Measurements from ENCODE around the gene RGS7. TPM values are rescaled to one million over a fixed set of nuclear protein-coding genes. Genes with fewer than 3 reads are reported as not detected.
"Not testable (repeated sequence)": the region's sequence is repeated elsewhere in the genome, so short reads cannot be mapped to it uniquely, and the experiment has no call there.

The RGS7 gene
- total and polyA plus RNA-seq, 2 donors from 2014 or later, result 3.6 TPM; not detected in 1

DNA sequence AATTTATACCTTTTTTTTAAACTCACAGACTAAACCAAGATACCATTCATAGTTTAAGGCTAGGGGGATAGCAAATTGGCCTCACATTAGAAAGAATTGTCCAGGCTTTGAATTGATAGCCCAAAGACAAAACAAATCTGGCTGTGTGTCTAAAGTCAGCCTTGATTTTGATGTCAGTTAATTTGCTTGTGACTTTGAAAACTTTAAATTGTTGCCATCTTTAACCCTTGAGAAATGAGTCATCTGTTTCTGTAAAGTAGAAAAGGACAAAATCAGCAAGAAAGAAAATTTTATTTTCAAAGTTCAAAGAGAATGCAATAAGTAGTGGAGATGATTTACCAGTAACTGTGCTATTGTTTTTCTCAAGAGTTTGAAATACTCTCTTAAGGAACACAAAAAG, 184.5 kb downstream of the RGS7 start:
- Histone ChIP-seq H3K27me3 (ENCODE audit: control insufficient read depth, insufficient read depth, low read length) (no peaks in the 10 kb centered on the region), H3K4me3 (ENCODE audit: low read length in 3 of 3) (no peak overlapping the region), H3K4me1 (ENCODE audit: control insufficient read depth in 2 of 3, insufficient read depth in 2 of 3, low read depth in 1 of 3, low read length in 3 of 3) (no peaks in the 10 kb centered on the region), H3K9me3 (ENCODE audit: control insufficient read depth in 2 of 3, insufficient read depth in 1 of 3, low read length in 3 of 3) (no peaks in the 10 kb centered on the region), H3K27ac (ENCODE audit: low read depth in 2 of 2, low read length in 2 of 2) (no peak overlapping the region), H3K36me3 (ENCODE audit: control insufficient read depth in 2 of 3, insufficient read depth in 3 of 3, low read length in 3 of 3) (no peaks in the 10 kb centered on the region), H3K9ac (ENCODE audit: low read length in 3 of 3) (no peak overlapping the region)
- peak in 2 of 5 donors; percentile 43 to 81 for DNase-seq
- intact Hi-C loops (cut with DNase I), result no loop called here
- FAIRE-seq, result no peak
- no peak for TF ChIP-seq CTCF (IDR thresholded peaks at IDR 0.05; ENCODE audit: borderline replicate concordance, extremely low read depth, insufficient read depth)

DNA sequence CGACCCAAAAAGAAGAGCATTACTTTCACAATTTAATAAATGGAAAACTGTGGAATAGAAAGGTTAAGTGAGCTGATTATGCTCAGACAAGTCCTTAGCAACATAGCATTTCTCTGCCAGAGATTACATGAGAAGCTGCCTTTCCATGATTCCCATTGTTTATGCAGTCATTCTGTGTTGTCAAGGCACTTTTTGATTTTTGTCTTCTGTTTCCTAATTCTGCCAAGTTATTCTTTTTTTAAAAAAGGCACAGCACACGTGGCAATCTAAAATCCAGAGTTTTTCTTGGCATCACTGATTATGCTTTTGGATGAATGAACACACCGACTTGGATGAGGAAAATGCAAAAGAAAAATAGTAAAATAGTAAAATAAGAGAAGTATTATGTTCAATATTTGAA, 185.0 kb downstream of the RGS7 start:
- no peak for FAIRE-seq
- Histone ChIP-seq H3K4me1 (ENCODE audit: control insufficient read depth in 2 of 3, insufficient read depth in 2 of 3, low read depth in 1 of 3, low read length in 3 of 3) (no peaks in the 10 kb centered on the region), H3K27ac (ENCODE audit: low read depth in 2 of 2, low read length in 2 of 2) (no peak overlapping the region), H3K9ac (ENCODE audit: low read length in 3 of 3) (no peak overlapping the region), H3K36me3 (ENCODE audit: control insufficient read depth in 2 of 3, insufficient read depth in 3 of 3, low read length in 3 of 3) (no peaks in the 10 kb centered on the region), H3K4me3 (ENCODE audit: low read length in 3 of 3) (no peak overlapping the region), H3K27me3 (ENCODE audit: control insufficient read depth, insufficient read depth, low read length) (no peaks in the 10 kb centered on the region), H3K9me3 (ENCODE audit: control insufficient read depth in 2 of 3, insufficient read depth in 1 of 3, low read length in 3 of 3) (no peaks in the 10 kb centered on the region)
- intact Hi-C loops (cut with DNase I), result no loop called here
- TF ChIP-seq CTCF (IDR thresholded peaks at IDR 0.05; ENCODE audit: borderline replicate concordance, extremely low read depth, insufficient read depth), result no peak
- DNase-seq, result peak in 2 of 5 donors; percentile 19 to 58

- no peak overlapping the region for H3K9ac ChIP-seq (ENCODE audit: low read length in 3 of 3)
- no peak overlapping the region for H3K4me3 ChIP-seq (ENCODE audit: low read length in 3 of 3)
- H3K9me3 ChIP-seq (ENCODE audit: control insufficient read depth in 2 of 3, insufficient read depth in 1 of 3, low read length in 3 of 3), result peaks cover 0 to 3% (median 0%) of the 10 kb centered on the region in 3 donors
- no peaks in the 10 kb centered on the region for H3K36me3 ChIP-seq (ENCODE audit: control insufficient read depth in 2 of 3, insufficient read depth in 3 of 3, low read length in 3 of 3)
- H3K27ac ChIP-seq (ENCODE audit: low read depth in 2 of 2, low read length in 2 of 2), result no peak overlapping the region
- no peak for TF ChIP-seq CTCF (IDR thresholded peaks at IDR 0.05; ENCODE audit: borderline replicate concordance, extremely low read depth, insufficient read depth)
- FAIRE-seq, result no peak
- no peak for DNase-seq
- intact Hi-C loops (cut with DNase I), result no loop called here
- H3K27me3 ChIP-seq (ENCODE audit: control insufficient read depth, insufficient read depth, low read length), result no peaks in the 10 kb centered on the region
- no peaks in the 10 kb centered on the region for H3K4me1 ChIP-seq (ENCODE audit: control insufficient read depth in 2 of 3, insufficient read depth in 2 of 3, low read depth in 1 of 3, low read length in 3 of 3)
These were observed 189.8 kb downstream of the RGS7 start for GRCh38 chr1:241167121-241167630.

DNA sequence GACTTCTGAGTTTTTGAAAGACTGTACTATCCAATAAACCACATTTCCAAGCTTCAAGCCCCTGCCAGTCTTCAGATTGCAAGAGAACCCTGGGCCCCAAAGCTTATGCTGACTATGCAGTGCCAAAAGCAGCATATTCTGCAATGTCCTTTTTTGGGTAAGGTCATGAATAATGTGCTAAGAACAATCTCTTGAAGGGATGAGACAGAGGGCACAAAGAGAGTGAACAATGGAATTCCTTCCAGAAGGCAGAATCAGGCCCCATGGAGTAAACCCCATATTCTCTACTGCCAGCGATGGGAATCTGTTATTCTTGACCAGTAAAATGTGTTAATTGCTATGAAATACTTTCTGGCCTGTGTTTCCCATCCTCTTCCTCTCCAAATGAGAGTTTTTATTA, 190.4 kb downstream of the RGS7 start:
- no peak overlapping the region for H3K27ac ChIP-seq (ENCODE audit: low read depth in 2 of 2, low read length in 2 of 2)
- peaks cover 0 to 3% (median 0%) of the 10 kb centered on the region in 3 donors for H3K9me3 ChIP-seq (ENCODE audit: control insufficient read depth in 2 of 3, insufficient read depth in 1 of 3, low read length in 3 of 3)
- TF ChIP-seq CTCF (IDR thresholded peaks at IDR 0.05; ENCODE audit: borderline replicate concordance, extremely low read depth, insufficient read depth), result no peak
- no peak overlapping the region for H3K4me3 ChIP-seq (ENCODE audit: low read length in 3 of 3)
- H3K27me3 ChIP-seq (ENCODE audit: control insufficient read depth, insufficient read depth, low read length), result no peaks in the 10 kb centered on the region
- DNase-seq (no peak), FAIRE-seq (no peak)
- no peaks in the 10 kb centered on the region for H3K4me1 ChIP-seq (ENCODE audit: control insufficient read depth in 2 of 3, insufficient read depth in 2 of 3, low read depth in 1 of 3, low read length in 3 of 3)
- no peak overlapping the region for H3K9ac ChIP-seq (ENCODE audit: low read length in 3 of 3)
- intact Hi-C loops (cut with DNase I), result no loop called here
- H3K36me3 ChIP-seq (ENCODE audit: control insufficient read depth in 2 of 3, insufficient read depth in 3 of 3, low read length in 3 of 3), result no peaks in the 10 kb centered on the region

- H3K9me3 ChIP-seq (ENCODE audit: control insufficient read depth in 2 of 3, insufficient read depth in 1 of 3, low read length in 3 of 3); H3K4me3 ChIP-seq (ENCODE audit: low read length in 3 of 3); H3K27ac ChIP-seq (ENCODE audit: low read depth in 2 of 2, low read length in 2 of 2); H3K27me3 ChIP-seq (ENCODE audit: control insufficient read depth, insufficient read depth, low read length); FAIRE-seq; DNase-seq; H3K4me1 ChIP-seq (ENCODE audit: control insufficient read depth in 2 of 3, insufficient read depth in 2 of 3, low read depth in 1 of 3, low read length in 3 of 3); H3K36me3 ChIP-seq (ENCODE audit: control insufficient read depth in 2 of 3, insufficient read depth in 3 of 3, low read length in 3 of 3); intact Hi-C loops (cut with DNase I); H3K9ac ChIP-seq (ENCODE audit: low read length in 3 of 3): not testable (repeated sequence)
These were observed 191.7 kb downstream of the RGS7 start for GRCh38 chr1:241165256-241165655.
